Tibial nerve (tissue), 4 donors: Measurements from ENCODE around the gene CCDC117. TPM values are rescaled to one million over a fixed set of nuclear protein-coding genes. Genes with fewer than 3 reads are reported as not detected.

Source experiments
- DNase-seq, 2 donors: peaks; one replicate each; pipeline ENCODE4 v3.0.0-alpha.2; 2019; ENCODE audit warnings: low spot score in 2 of 2
- H3K27ac ChIP-seq, 4 donors: fragments of 200-600 bp; sonication (generic) in 3 of 4; one replicate each; pipeline ENCODE4 v1.5.1; 2017 to 2019; ENCODE audit warnings: mild to moderate bottlenecking in 1 of 4
- H3K27me3 ChIP-seq, 2 donors: fragments of 200-600 bp; sonication (generic) in 1 of 2; one replicate each; pipeline versions ENCODE4 v1.5.1 to v1.6.0; 2017 to 2019
- H3K36me3 ChIP-seq, 3 donors: fragments of 200-600 bp; sonication (generic); one replicate each; pipeline ENCODE4 v1.5.1; 2018 to 2019
- H3K4me1 ChIP-seq, 4 donors: fragments of 200-600 bp; sonication (generic) in 3 of 4; one replicate each; pipeline ENCODE4 v1.5.1; 2017 to 2019
- H3K4me3 ChIP-seq, 4 donors: fragments of 200-600 bp; sonication (generic) in 3 of 4; one replicate each; pipeline ENCODE4 v1.5.1; 2017 to 2019; ENCODE audit warnings: mild to moderate bottlenecking in 1 of 4, moderate library complexity in 1 of 4
- H3K9me3 ChIP-seq, 4 donors: fragments of 200-600 bp; sonication (generic) in 3 of 4; one replicate each; pipeline ENCODE4 v1.5.1; 2017 to 2019
- EP300 ChIP-seq, 2 donors: sonication (generic); formaldehyde crosslinking; IDR thresholded peaks; one replicate each; pipeline ENCODE4 v1.6.1; 2017; ENCODE audit warnings: antibody characterized with exemption in 2 of 2, mild to moderate bottlenecking in 1 of 2
- POLR2A ChIP-seq, 2 donors: fragments of 450-650 bp; IDR thresholded peaks; one replicate each; pipeline ENCODE4 v1.6.1; 2017; ENCODE audit warnings: antibody characterized with exemption in 2 of 2, mild to moderate bottlenecking in 2 of 2, moderate library complexity in 2 of 2
- WGBS, 2 donors: methylation state at CpG; one replicate each; pipeline ENCODE4 v1.1.5; 2018; 5-methylcytosine and 5-hydroxymethylcytosine counted together
- total RNA-seq, 4 donors: library from RNA; depleted of rRNA; stranded (reverse); fragments of >200 nt; gene quantifications; one replicate each; pipeline ENCODE4 v1.1.0, GENCODE V29; 2016
- TF ChIP-seq, protein P1 (sequence below), 5 experiments: fragments of 200-600 bp in 3 of 5; fragments of 450-650 bp in 2 of 5; sonication (generic) in 3 of 5; IDR thresholded peaks; one replicate each; pipeline ENCODE4 v1.5.1; 2016 to 2019; ENCODE audit warnings: antibody characterized with exemption in 5 of 5, mild to moderate bottlenecking in 3 of 5, moderate library complexity in 2 of 5

CCDC117 gene
- total RNA-seq, 4 donors from 2014 or later, result 16.7 to 22.4 (median 20.6) TPM

GRCh38 chr22:28771195-28771791 lies 1.2 kb upstream of the CCDC117 start:
- 68 to 70% methylated on average over 5 of the region's 5 CpGs for WGBS, 2 donors
- peaks cover 0 to 25% (median 12%) of the 10 kb centered on the region in 4 donors for H3K4me1 ChIP-seq
- no peak for DNase-seq
- no peak overlapping the region for H3K4me3 ChIP-seq
- no peak overlapping the region for H3K27ac ChIP-seq
- no peaks in the 10 kb centered on the region for H3K27me3 ChIP-seq
- H3K36me3 ChIP-seq, result peaks cover 0 to 16% (median 0%) of the 10 kb centered on the region in 3 donors
- TF ChIP-seq POLR2A (IDR thresholded peaks at IDR 0.05) (no peak), EP300 (IDR thresholded peaks at IDR 0.05) (no peak)
- TF ChIP-seq, protein P1, sequence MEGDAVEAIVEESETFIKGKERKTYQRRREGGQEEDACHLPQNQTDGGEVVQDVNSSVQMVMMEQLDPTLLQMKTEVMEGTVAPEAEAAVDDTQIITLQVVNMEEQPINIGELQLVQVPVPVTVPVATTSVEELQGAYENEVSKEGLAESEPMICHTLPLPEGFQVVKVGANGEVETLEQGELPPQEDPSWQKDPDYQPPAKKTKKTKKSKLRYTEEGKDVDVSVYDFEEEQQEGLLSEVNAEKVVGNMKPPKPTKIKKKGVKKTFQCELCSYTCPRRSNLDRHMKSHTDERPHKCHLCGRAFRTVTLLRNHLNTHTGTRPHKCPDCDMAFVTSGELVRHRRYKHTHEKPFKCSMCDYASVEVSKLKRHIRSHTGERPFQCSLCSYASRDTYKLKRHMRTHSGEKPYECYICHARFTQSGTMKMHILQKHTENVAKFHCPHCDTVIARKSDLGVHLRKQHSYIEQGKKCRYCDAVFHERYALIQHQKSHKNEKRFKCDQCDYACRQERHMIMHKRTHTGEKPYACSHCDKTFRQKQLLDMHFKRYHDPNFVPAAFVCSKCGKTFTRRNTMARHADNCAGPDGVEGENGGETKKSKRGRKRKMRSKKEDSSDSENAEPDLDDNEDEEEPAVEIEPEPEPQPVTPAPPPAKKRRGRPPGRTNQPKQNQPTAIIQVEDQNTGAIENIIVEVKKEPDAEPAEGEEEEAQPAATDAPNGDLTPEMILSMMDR (IDR thresholded peaks at IDR 0.05), result no peak
- H3K9me3 ChIP-seq, result peaks cover 0 to 8% (median 0%) of the 10 kb centered on the region in 4 donors

DNA sequence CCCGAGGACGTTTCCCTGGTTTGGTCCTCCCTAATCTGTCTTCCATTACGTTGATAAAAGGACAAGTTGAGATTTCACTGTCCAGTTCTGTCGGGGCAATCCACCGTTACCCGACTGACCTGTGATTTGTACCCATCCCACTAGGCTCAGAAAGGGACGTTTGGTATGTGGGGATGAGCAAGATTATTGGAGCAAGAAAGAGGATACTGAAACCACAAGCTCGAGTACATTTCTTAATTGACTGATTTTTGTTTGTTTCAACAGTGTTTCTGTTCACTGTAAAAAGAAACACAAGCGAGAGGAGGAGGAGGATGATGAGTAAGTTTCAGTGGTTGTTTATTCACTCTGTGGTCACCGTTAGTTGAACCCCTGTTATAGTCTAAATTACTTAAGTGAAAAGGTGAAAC lies 969 bp downstream of the CCDC117 start:
- H3K27ac ChIP-seq, result peak overlapping the region; percentile 97 to 99 (median 99)
- H3K4me1 ChIP-seq, result peaks cover 0 to 28% (median 12%) of the 10 kb centered on the region in 4 donors
- DNase-seq, result no peak
- no peaks in the 10 kb centered on the region for H3K27me3 ChIP-seq
- peak overlapping the region; percentile 66 to 99 (median 88) for H3K4me3 ChIP-seq
- whole genome bisulfite sequencing, 2 donors, result 2 to 3% methylated on average over 10 of the region's 10 CpGs
- peaks cover 0 to 8% (median 0%) of the 10 kb centered on the region in 4 donors for H3K9me3 ChIP-seq
- peaks cover 0 to 37% (median 0%) of the 10 kb centered on the region in 3 donors for H3K36me3 ChIP-seq
- TF ChIP-seq EP300 (IDR thresholded peaks at IDR 0.05) (no peak), POLR2A (IDR thresholded peaks at IDR 0.05) (no peak)
- TF ChIP-seq, protein P1 (IDR thresholded peaks at IDR 0.05), result no peak

GRCh38 chr22:28774378-28774777 lies 1.9 kb downstream of the CCDC117 start:
- TF ChIP-seq EP300 (IDR thresholded peaks at IDR 0.05), result no peak
- TF ChIP-seq, protein P1 (IDR thresholded peaks at IDR 0.05), result no peak
- no peak for DNase-seq
- Histone ChIP-seq H3K36me3 (peaks cover 0 to 45% (median 0%) of the 10 kb centered on the region in 3 donors), H3K9me3 (peaks cover 0 to 2% (median 0%) of the 10 kb centered on the region in 4 donors), H3K27me3 (no peaks in the 10 kb centered on the region), H3K4me1 (peaks cover 0 to 28% (median 12%) of the 10 kb centered on the region in 4 donors), H3K4me3 (no peak overlapping the region), H3K27ac (no peak overlapping the region)
- 93 to 96% methylated on average over 1 of the region's 1 CpG for WGBS, 2 donors

- WGBS, 2 donors, result 78 to 89% methylated on average over 5 of the region's 5 CpGs
- peaks cover 0 to 13% (median under 1%) of the 10 kb centered on the region in 4 donors for H3K4me1 ChIP-seq
- TF ChIP-seq POLR2A (IDR thresholded peaks at IDR 0.05) (no peak), EP300 (IDR thresholded peaks at IDR 0.05) (no peak)
- TF ChIP-seq, protein P1 (IDR thresholded peaks at IDR 0.05), result no peak
- no peaks in the 10 kb centered on the region for H3K27me3 ChIP-seq
- no peak for DNase-seq
- H3K9me3 ChIP-seq, result no peaks in the 10 kb centered on the region
- no peak overlapping the region for H3K27ac ChIP-seq
- peaks cover 0 to 88% (median 20%) of the 10 kb centered on the region in 3 donors for H3K36me3 ChIP-seq
- no peak overlapping the region for H3K4me3 ChIP-seq
Measured at GRCh38 chr22:28779833-28780232, 7.3 kb downstream of the CCDC117 start.

DNA sequence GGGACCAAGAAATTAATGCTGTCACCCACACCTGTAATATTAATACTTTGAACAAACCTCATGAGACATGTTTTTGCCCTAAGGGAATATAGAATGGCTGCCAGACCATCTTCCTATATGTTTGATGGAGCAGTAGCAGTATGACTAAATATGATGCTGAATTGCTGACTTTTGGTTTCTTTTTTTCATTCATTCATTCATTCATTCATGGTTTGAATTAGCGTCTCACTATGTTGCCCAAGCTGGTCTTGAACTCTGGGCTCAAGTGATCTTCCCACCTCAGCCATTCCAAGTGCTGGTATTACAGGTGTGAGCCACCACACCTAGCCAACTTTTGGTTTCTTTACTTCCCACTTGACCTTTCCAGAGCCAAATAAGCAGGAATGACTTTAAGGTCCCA lies 7.8 kb downstream of the CCDC117 start:
- Histone ChIP-seq H3K9me3 (no peaks in the 10 kb centered on the region), H3K4me1 (peaks cover 0 to 8% (median 0%) of the 10 kb centered on the region in 4 donors), H3K4me3 (no peak overlapping the region), H3K36me3 (peaks cover 0 to 88% (median 23%) of the 10 kb centered on the region in 3 donors), H3K27me3 (no peaks in the 10 kb centered on the region), H3K27ac (no peak overlapping the region)
- DNase-seq, result no peak
- TF ChIP-seq, protein P1 (IDR thresholded peaks at IDR 0.05), result no peak
- TF ChIP-seq POLR2A (IDR thresholded peaks at IDR 0.05), result no peak
- TF ChIP-seq EP300 (IDR thresholded peaks at IDR 0.05), result no peak
- WGBS, 2 donors, result 88 to 94% methylated on average over 1 of the region's 1 CpG
